HG03342 (cell line): ENCODE data around the gene STK38L.
"Not testable (repeated sequence)": the region's sequence is repeated elsewhere in the genome, so short reads cannot be mapped to it uniquely, and the experiment has no call there.

Experiments used
- ATAC-seq: cut with Tn5 transposase; IDR thresholded peaks from one replicate; pipeline ENCODE4 v1.9.1; 2021; ENCODE audit warnings: mild to moderate bottlenecking, moderate library complexity; ENCODE audit not compliant: unreplicated experiment

Gene STK38L

DNA sequence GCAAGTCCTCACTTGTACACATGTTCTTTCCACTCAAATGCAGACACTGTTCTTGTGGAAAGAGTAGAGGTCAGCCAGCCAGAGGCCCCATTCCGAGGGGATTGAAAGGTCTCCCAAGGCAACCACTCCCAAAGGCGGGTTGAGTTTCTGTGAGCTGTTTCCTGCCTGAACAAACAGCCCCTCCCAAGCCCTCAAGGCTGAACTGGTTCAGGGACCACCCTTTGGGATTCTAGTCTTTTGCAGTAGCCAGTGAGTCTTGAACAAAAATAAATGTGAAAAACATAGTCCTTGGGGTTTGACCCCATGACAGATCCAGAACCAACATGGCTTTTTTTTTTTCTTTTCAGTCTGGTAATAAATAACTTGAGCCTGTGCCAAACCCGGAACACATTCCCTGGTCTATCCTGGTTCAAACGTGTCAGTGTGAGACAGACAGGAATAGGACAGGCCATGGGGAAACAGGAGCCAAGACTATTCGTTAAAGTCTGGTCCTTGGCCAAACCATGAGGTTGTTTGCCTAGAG, 17.6 kb upstream of the STK38L start:
- ATAC-seq = no peak

DNA sequence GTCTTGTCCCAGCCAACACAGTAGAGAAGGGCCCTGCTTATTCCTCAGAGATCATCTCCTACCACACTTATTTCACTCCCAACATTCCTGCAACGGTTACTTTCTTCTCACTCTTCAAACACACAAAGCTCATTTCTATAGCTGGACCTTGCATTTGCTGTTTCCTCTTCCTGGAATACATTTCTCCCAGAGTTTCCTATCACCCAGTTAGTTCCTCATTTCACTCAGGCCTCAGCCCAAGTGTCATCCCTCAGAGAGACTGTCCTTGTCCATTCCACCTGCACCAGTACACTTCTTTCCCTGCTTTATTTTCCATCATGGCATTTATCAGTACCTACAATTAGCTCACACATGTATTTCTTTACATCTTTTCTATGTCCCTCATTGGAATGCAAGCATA, 14.7 kb upstream of the STK38L start:
- ATAC-seq = no peak

DNA sequence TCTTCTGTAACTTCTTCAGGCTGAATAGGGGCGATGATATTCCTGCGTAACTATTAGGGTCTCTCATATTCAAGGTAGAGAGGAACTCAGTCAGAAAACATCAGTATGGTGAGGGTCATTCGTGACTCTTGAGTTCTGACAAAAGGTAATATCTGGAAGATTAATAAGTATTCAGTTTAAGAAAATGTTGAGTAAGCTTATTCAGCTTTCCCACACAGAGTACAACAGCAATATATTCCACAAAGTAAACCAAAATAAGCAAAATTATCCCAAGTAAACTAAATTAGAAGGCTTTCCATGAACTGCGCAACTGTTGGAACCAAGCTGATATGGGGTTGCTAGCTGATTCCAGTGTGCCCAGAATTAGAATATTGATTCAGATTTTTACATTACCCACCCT, 12.7 kb upstream of the STK38L start:
- not testable (repeated sequence) for ATAC-seq

DNA sequence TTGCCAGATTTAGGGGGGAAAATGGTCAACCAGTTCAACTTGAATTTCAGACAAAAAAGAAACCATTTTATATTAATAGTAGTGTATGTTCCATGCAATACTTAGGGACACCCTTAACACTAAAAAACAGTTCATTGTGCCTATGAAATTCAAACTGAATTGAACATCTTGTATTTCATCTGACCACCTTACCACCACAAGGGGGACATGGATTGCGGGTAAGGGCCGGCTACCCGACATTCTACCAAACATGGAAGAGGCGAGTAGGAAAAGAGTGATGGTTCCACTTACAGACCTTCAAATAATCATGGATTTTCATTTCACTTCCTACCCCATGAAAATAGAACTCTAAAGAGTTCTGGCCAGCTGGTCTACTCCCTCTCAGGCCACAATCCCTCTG, 10.3 kb upstream of the STK38L start:
- ATAC-seq = no peak

DNA sequence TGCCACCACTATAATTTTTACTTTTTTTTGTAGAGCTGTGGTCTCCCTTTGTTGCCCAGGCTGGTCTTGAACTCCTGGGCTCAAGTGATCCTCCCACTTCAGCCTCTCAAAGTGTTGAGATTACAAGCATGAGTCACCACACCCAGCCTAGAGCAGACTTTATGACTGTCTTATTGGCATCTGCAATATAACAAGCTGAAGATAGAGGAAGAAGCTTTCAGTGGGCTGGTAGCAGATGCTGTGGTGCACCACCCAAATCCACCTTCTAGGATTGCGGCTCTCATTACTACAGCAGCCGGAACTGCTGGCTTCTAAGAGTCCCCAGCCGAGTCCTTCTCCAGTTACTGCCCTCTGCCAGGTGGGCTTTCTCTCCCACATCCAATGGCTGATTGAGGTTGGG, 7.6 kb upstream of the STK38L start:
- ATAC-seq = no peak

DNA sequence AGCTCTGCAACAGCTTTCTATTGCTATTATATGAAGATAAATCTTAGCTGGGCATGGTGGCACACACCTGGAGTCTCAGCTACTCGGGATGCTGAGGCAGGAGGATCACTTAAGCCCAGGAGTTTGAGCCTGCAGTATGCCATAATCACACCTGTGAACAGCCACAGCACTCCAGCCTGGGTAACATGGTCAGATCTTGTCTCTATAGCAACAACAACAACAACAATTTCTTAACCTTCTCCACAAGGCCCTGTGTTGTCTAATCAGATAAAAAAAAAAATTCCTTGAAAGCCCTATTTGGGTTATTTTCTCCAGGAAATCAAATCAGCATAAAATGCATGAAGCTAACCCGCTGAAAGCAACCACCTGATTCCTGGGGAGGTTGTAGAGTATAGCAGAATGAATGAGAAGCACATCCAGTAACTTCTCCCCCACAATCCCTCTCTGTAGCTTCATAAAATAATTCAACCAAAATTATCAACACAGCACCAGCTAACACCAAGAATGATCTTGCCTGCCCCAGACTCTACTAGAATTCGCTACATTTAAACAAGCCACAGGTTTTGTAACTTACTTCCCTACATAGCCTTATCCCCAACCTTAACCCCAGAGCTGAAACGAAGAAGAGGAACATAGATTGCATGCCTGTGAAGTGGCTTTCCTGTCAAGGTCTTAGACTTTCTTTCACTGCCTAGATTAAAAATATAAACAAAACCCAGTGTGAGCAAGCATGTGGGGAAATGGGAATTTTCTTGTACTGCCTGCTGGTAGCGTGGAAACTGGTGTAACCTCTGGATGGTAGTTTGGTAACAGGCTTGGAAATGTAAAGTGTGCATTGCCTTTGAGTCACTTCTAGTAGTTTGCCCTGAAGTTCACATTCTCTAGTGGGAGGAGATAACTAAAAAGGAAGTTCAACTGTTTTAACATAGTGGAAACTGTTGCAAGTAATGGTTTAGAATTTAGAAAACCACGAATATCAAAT, 6.0 kb upstream of the STK38L start:
- ATAC-seq = peak; percentile 71

DNA sequence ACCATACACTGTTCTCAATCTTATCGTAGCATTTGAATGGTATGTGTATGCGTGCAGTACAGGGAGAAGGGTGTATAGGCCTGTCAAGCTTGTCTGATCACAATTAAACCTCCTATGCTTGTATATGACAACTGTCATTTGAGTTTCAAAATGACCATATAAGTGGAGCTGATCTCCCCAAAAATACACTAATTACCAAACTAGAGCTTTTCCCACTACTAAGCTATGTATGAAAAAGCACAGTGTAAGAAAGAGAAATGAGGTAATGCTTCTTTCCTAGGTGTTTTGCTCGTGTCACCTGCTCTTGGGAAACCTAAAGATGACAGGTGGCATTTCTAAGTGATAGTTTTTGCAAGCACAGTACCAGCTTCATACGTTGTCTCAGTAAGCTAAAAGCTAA, 1.1 kb upstream of the STK38L start:
- no peak for ATAC-seq

DNA sequence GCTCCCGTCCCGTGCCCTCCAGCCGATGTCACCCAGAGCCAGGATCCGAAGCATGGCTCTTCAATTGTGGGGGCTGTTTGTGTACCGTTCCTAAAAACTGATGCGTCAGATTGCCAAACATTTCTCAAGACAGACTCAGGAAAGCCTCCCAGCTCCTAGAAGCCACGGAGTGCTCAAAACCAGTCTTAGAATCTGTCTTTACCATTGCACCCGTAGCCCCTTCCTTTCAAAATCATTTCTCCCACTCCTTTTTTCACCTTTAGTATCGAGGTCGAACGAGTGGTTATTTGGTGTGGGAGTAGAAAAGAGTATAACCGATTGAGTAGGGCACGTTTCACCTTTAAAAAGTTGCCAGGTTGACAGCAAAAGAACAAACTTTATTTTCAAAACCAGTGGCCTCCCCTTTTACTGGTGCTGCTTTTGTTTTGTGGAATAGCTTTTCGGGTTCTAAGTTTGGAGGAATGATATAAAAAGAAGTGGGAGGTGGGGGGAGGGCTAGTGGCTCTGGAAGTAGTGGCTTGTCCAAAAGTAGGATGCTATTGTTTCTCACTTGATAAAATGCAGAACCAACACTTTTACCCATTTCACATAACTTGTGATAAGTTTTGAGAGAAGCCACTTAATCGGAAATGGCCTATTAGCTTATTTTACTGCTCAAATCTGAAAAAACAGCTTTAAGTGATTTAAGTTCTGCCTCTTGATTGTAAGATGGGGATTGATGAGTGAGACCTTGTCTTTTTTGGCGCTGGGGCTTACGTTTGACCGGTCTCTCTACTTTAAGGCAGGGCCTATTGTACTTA, 803 bp downstream of the STK38L start:
- no peak for ATAC-seq

DNA sequence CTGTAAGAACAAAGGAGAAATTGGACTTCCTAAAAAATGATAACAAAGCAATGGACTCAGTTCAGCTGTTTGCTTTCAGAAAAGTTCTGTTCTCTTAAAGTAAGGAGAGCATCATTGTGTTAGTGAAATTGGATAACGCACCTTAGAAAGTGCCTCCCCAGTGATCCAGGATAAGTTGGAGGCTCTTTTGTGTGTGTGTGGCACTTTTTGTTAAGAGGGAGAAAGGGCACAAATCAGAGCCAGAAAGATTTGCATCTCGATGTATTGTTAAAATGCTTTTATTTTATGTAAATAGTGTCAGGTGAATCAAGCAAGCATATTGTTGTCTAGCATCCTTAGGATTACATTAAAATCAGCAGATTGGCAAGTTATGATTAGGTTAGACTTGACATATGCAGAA, 2.1 kb downstream of the STK38L start:
- ATAC-seq = no peak

DNA sequence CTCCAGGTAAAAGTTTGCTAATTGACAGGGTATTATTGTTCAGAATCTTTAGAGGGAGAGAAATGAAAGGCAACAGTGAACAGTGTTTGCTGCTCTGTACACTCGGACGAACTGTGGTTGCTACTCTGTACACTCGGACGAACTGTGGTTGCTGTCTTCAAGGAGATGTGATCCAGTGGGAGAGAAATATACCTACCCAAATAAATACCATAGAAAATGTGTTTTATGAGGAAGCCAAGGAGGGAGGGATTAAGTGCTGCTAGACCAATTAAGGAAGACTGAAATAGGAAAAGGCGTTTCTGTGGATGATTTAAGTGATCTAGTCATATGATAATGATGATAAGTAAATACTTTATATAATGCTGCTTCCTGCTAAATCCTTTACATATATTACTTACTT, 2.7 kb downstream of the STK38L start:
- no peak for ATAC-seq

DNA sequence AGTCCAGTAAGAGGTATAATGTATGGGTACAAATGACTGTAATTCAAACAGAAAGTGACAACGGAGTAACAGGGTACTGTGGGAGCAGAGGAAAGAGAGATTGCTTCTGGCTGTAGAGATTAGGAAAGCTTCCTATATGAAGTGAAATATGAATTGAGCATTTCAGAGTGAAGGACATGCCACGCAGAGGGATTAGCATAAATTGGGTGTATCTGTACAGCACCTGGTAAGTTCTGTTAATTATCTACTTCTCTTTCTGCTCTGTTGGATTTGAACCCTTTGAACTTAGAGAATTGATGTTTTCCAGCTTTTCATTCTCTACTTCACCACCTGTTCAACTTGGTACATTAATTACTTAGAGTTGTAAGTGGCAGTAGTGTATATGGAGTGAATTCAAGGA, 8.8 kb downstream of the STK38L start:
- no peak for ATAC-seq

DNA sequence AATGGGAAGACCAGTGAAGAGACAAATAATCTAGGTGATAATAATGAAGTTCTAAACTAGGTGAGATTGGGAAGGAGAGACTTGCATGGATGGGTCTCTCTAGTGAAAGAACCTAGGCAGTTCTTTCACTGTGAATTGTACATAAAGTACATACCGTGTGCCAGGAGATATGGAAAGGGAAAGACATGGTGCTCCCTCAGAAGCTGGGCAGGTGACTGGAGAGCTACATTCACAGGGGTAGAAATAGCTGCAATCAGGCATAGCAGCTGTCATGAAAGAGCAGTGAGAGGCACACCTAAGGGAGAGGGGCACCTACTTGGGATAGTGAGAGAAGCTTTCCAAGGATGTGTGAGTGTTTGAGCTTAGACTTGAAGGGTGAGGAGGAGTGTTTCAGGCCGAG, 9.3 kb downstream of the STK38L start:
- ATAC-seq = no peak

DNA sequence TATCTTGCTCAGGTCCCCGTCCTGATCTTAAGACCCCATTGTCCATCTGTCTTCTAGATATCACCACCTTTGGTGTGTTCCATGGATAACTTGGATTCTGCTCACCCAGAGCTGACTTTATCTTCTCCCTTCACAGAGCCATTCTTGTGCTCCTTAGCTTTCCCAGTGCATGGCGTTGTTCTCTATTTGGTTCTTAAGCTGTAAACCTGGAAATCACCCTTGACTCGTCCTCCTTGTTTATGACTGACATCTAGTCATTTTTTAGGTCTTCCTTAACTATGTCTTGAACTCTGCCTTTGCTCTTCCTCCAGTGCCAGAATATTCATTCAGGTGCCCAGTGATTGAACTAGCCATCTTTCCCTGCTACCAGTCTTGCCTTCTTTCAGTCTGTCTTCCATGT, 11.7 kb downstream of the STK38L start:
- no peak for ATAC-seq

DNA sequence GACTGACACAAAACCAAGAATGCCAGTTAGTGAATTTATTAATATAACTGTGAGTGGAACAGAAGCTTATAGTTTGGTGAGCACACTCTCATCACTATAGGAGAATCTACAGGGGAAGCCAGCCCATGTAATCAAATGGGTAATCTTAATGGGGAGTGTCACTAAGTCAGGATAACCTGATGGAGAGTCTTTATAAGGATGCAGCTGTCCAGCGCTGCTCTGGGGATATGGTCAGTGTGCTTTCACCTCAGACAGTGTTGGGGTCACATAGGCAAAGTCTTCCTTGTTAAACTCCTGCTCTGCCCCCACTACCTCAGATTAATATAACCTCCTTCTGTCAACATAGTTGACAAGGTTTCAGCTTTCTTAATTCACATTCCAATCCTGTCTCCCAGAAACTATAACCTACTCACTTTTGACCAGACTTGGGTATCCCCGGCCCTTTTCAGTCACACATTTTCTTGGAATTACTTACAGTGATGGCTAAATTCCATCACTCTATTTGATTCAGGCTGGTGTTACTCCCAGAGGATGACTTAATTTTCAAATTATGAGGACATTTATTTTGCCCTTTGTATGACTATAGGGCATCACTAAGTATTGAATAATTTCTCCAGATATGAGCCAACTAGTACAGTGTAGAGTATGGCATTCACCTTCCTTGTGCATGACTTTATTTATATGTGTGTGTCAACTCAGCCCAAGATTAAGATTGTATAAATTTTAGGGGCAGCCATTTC, 13.2 kb downstream of the STK38L start:
- ATAC-seq = no peak

DNA sequence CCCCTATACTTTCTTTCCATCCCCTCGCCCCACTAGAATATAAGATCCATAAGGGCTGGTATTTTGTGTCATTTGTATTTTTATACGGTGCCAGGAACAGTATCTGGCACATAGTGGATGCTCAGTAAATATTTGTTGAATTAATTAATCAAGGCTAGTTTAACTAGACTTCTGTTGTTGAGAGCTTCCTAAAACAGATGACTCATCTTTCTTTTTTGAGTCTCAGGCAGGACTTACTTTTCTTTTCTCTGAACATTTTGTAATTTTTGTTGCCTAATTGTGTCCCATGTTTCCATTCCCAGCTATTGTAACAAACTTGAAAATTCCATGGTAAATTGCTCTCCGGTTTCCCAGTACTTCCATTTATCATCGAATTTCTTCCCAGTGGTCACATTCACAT, 16.7 kb downstream of the STK38L start:
- no peak for ATAC-seq

DNA sequence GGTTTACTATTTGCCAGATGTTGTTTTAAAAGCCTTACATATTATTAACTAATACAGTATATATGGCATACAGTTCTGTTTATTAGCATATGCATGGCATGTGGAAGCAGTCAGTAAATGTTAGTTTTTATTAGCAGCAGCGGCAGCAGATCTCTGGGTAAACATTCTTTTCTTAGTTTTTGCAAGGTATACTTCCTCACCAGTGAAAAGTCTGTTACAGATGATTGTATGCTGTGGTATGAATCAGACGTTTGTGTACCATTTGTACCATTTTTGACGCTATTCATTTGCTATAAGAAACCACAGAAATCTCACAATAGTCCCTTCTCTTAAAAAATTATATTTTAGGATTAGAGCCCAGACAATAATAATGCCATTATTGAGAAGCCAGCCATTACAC, 17.8 kb downstream of the STK38L start:
- no peak for ATAC-seq

DNA sequence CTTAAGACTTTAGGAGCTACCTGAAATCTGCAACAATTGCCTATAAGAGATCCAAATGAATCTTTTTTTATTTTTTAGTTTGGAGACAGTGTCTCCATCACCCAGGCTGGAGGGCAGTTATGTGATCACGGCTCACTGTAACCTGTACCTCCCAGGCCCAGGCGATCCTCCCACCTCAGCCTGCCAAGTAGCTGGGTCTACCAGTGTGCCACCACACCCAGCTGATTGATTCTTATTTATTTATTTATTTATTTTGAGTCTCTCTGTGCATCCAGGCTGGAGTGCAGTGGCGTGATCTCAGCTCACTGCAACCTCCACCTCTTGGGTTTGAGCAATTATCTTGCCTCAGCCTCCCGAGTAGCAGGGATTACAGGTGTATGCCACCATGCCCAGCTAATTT, 26.1 kb downstream of the STK38L start:
- no peak for ATAC-seq

DNA sequence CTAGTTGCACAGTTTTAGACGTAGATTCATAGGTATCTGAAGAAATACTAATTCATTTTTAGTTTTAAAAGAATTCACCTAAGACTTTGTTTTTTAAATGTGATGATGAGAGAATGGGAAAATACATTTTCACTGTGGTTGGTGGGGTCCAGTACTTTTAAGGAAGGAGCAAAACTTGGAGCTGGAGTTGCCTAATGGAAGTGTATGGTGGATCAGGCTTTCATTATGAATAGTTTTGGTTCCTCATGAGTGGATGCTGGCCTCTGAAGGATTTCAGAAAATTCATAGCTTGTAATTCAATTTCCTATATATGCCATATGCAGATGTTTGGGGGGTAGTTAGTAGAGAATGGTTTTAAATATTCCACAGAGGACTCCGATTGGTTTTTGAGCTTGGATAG, 27.1 kb downstream of the STK38L start:
- ATAC-seq = no peak

DNA sequence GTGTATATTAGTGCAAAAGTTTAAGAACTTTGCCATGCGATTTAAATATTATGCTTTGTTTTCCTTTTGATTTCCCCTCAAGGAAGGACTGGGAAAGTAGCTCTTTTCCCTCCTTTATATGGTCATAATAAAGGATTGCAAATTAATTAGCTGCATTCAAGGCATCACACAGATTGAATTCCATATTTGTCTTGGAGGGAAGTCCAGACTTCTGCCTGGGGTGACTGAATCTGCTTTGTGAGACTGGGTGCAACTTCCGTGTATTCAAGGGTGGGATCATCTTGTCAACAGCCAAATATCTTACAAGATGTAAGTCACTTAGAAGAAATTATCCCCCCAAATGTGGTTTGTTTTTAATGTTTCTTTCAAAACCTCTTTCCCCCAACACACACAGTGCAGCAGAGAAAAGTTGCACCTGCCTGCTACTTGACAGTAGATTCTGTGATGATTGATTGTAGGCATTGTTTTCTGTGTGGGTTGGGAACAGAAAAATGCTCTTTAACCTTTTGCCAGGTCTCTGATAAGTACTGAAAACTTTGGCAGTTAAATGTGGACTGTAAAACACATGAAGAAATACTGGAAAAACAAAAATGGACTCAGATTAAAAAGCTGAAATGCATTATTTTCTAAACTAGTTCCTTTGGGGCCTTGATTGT, 28.4 kb downstream of the STK38L start:
- ATAC-seq = no peak

DNA sequence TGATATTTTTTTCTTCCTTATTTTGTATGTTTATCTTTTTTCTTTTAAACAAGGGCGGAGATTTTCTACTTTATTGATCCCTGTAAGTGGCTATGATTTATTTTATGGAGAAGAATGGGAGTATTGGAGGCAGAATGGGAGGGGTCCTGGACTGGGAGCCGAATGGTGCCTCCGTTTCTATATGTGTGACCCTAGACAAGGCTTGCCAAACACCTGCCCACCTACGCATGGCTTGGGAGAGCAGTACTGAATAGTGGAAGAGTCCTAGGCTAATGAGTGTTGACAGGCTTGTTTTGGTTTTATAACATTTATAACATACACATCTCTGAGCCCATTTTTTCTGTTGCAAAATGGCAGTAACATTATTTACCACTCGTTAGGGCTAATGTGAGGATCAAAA, 29.0 kb downstream of the STK38L start:
- no peak for ATAC-seq

DNA sequence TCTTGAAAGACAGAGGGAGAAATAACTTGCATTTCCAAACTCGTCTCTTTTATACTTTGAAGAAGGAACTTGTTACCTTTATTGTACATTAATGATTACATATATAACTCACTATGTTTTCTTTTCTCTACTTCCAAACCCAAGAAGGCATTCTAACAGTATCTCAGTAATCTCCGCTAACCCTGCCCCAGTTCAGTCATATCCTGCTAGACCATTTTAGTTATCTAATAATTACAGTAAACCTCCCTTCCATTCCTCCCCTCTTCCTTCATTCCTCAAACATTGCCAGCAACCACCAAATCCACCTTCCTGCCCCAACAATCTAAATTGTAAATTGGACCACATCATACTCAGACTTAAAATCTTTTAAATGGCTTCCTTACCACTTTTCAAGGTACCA, 30.6 kb downstream of the STK38L start:
- no peak for ATAC-seq
